ENCODE data around the gene TMEM60.
"Not testable (repeated sequence)": the region's sequence is repeated elsewhere in the genome, so short reads cannot be mapped to it uniquely, and the experiment has no call there.

TMEM60 gene, protein sequence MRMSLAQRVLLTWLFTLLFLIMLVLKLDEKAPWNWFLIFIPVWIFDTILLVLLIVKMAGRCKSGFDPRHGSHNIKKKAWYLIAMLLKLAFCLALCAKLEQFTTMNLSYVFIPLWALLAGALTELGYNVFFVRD

DNA sequence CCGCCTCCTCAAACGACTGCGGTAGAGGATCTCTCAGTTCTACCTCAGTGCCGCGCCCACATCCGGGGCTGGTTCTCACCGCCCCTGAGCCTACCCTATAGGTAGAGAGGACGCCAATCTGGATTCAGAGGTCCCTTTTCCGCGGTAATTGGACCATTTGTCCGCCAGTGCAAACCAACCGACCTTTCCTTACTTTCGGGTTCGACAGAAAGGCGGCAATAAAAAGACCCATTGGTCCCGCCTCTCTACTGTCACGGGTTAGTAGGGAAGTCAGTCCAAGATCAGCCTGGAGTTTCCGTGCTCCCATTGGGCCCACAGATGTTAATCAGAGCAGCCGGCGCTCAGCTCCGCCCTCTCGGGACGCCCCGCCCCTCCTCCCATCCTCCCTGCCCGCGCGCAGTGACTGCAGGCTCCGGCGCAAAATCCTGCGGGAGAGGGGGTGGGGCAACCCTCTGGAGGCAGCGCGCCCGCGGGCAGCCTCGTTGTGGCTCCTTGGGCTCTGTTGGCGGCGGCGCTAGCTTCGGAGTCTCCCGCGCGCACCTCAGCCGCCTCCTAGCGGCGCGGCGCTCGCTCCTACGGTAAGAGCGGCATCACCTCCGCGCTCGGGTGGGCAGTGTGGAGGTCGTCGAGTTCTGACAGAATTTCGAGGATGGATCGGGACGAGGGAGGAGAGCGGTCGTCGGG is at the start of gene TMEM60, which contains the start of gene PHTF2:
TMEM60 (minus strand) TSS at position 41 of the 684 bp plus-strand sequence. CDS start 4,061 bp downstream, outside the sequence.
PHTF2 (plus strand) TSS at position 380 of the 684 bp plus-strand sequence.
- DNase-seq, result peak; percentile 100

- DNase-seq, result no peak
These were observed 48.3 kb upstream of the TMEM60 start for GRCh38 chr7:77846317-77847092.

GRCh38 chr7:77843194-77843593 is 45.0 kb upstream of the TMEM60 start:
- no peak for DNase-seq

GRCh38 chr7:77839919-77840318 is 41.7 kb upstream of the TMEM60 start:
- no peak for DNase-seq

DNA sequence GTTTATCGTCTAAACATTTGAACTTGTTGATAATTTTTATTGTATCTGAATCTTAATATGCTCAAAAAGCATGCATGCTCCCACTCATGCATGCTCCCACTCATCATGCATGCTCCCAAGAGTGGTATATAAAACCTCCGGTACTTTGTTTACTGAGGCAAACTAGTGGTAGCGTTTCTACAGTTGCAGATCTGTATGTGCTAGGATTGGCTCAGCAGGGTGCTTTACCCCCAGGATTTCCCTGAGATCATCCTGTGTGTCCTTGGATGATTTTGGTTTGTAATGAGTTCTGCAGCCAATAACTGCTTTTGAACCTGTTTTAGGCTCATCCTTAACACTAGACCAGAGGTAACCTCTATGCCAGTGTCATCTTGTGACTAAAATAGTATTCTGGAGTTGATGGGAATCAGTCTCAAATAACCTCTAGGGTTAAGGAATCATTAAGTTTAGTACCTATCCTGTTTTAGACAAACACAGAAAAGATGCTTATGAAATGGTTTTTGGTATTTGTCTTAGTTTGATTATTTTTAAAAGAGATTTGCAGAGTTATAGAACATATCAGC is 40.8 kb upstream of the TMEM60 start:
- no peak for DNase-seq

GRCh38 chr7:77837966-77838365 is 39.7 kb upstream of the TMEM60 start:
- no peak for DNase-seq

GRCh38 chr7:77837275-77837674 is 39.0 kb upstream of the TMEM60 start:
- DNase-seq, result no peak

- not testable (repeated sequence) for DNase-seq
These were observed 38.2 kb upstream of the TMEM60 start for GRCh38 chr7:77836425-77836824.

- no peak for DNase-seq
These were observed 34.9 kb upstream of the TMEM60 start for GRCh38 chr7:77833136-77833535.

DNA sequence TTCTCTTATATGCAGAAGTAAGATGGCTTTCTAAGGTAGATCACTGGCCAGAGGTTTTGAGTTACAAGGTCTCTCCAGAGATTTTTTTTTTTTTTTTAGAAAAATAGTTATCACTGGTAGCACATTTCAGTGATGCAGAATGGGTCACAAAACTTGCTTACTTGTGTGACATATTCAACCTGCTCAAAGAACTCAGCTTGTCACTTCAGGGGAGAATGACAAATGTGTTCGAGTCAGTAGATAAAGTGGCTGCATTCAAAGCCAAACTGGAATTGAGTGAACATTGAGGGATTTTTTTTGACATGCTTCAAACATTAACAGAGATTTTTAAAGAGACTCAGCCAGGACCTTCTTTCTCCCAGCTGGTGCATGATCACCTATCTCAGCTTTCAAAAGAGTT is 33.7 kb upstream of the TMEM60 start:
- DNase-seq, result no peak

DNA sequence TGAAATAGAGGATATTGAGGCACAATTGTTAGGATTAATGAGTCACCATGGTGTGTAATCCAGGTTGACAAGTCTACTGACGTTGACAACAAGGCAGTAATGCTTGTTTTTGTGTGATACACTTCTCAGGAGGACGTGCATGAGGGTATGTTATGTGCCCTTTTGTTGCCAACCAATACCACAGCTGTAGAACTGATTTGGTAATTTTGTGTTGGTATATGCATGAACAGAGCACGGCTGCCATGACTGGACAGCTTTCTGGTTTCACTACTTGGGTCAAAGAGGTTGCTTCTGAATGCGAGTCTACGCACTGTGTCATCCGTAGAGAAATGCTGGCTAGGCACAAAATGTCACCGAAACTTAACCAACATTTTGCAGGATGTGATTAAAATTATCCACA is 33.2 kb upstream of the TMEM60 start:
- no peak for DNase-seq

DNA sequence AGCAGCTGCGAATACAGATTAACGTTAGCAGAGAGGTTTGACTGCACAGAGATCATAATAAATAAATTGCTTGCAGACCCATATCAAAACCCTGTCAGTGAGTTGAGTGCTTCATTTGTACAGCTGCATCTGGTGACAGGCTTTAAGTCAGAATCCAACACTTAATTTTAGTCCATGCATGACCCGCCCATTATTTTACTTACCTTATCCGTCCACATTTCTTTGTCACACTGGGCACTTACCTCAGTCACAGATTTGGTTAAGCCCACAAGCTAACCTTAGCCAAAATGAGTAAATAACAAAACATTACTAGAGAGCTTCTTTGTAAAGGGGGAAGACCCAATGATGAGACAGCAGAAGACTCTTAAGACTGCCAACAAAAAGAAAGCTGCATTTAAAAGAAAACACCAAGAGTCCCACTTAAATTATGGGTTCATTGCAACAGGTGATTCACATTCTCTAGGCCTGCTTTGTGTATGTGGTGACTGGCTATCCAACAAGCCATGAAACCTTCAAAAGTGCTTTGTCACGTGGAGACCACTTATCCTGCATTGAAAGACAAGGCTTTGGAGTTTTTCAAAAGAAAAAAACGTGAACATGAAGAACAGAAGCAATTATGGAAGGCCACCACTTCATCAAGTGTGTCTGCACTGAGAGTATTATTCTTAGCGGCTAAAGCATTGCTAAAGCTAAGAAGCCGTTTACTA is 32.6 kb upstream of the TMEM60 start:
- no peak for DNase-seq

- DNase-seq, result no peak
These were observed 29.8 kb upstream of the TMEM60 start for GRCh38 chr7:77827999-77828398.

DNA sequence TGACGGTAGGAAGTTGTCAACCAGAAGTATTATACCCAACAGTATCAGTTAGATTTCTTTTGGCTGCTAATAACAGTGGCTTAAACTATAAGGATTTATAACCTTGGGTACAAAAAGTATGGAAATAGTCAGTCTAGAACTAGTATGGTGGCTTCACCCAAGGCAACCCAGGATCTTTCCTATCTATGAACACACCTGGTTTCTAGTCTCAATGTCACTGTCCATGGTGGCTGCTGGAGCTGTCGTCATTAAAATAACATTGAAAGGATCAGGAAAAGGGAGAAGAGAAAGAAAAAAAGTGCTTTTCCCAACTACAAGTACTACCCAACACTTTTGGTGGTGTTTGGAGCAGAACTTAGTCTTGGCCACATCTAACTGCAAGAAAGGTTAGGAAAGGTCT is 28.1 kb upstream of the TMEM60 start:
- no peak for DNase-seq

- no peak for DNase-seq
These were observed 26.9 kb upstream of the TMEM60 start for GRCh38 chr7:77825131-77825530.

DNA sequence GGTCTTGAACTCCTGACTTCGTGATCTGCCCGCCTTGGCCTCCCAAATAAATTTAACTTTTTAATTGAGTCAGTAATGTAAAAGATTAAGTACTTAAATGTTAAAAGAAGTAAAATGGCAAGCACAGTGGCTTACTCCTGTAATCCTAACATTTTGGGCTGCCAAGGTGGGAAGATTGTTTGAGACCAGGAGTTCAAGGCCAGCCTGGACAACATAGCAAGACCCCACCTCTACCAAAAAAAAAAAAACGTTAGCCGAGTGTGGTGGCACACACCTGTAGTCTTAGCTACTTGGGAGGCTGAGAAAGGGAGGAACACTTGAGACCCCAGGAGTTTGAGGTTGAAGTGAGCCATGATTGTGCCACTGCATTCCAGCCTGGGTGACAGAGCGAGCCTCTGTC is 26.4 kb upstream of the TMEM60 start:
- DNase-seq, result no peak

- no peak for DNase-seq
These were observed 25.6 kb upstream of the TMEM60 start for GRCh38 chr7:77823787-77824186.

DNA sequence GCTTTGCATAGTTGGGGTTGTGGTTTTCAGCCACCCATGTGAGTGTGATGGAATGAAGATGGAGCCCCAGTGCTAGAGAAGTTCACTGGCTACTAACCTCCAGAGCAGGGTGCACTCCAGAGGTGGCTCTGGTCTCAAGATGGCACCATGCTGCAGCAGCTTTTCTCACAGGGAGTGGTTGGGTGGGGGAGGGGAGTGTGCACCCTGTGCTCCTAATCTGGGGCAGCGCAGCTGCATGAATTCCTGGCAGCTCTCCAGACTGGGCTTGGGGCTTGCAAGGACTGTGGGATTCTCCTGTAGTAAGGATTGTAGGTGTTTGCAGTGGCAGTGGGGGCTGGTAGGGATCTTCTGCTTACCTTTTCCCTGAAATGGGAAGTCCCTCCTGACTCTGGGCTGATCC is 24.0 kb upstream of the TMEM60 start:
- DNase-seq, result no peak

- no peak for DNase-seq
These were observed 22.7 kb upstream of the TMEM60 start for GRCh38 chr7:77820967-77821366.

DNA sequence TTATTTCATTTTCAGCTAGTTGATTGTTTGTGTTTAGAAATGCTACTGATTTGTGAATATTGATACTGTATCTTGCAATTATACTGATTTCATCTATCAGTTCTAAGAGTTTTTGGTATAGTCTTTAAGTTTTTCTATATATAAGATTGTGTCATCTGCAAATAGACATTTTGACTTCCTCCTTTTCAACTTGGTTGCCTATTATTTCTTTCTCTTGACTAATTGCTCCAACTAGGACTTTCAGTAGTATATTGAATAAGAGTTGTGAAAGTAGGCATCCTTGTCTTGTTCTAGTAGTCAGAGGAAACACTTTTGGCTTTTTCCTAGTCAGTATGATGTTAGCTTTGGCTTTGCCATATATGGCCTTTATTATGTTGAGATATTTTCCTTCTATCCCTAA is 20.8 kb upstream of the TMEM60 start:
- DNase-seq, result no peak

GRCh38 chr7:77813180-77813579 is 14.9 kb upstream of the TMEM60 start:
- DNase-seq, result no peak

DNA sequence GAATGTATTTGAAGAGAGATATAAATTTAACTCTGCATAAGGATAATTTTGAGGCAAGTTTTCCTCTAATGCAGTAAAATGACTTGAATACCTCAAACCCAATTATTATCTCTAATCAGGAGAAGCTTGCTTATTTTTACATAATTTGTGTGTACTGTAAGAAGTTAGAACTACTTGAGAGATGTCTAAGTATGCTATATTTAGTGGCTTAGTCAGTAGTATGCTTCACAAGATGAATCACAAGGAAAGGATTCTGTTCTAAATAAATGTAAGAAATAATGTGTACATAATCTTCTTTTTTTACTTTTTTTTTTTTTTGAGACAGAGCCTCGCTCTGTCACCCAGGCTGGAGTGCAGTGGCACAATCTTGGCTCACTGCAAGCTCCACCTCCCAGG is 14.1 kb upstream of the TMEM60 start:
- DNase-seq, result no peak

All from islet precursor cell (in vitro differentiated cells).